ENCODE results near the gene DDX39B.

DDX39B gene

DNA sequence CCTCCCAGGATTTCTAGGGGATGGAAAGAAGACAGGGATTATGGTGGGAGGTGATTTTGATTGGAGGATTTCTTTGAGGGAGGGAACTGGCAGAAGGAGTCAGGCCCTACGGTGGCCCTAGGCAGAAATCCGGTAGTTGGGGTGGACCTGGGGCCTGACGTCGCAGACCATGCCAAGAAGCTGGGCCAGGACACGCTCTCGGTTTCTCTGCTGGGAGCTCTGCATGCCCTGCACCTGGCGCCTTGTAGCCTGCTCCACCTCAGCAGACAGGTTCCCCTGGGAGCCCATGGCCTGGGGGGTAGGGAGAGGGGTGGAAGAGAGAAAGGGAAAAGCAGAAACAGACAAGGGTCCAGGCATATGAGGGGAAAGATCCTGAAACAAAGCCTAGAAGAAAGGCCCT, 3.5 kb upstream of the DDX39B start:
- Histone ChIP-seq H3K36me3 (ENCODE audit: control insufficient read depth, low read length) (peaks cover 38% of the 10 kb centered on the region), H3K9me2 (replicated peaks; ENCODE audit: control insufficient read depth, low read length) (no peaks in the 10 kb centered on the region), H3F3A (ENCODE audit: control insufficient read depth, insufficient read depth) (peaks cover 22% of the 10 kb centered on the region), H3K27ac (ENCODE audit: low read depth, low read length) (no peak overlapping the region), H4K20me1 (ENCODE audit: control insufficient read depth, insufficient read depth, low read depth, low read length) (peaks cover 7% of the 10 kb centered on the region; the same call in 1 of the 2 replicates), H3K4me1 (ENCODE audit: control insufficient read depth, low read length) (peaks cover 62% of the 10 kb centered on the region), H3K4me3 (ENCODE audit: low read length) (no peak overlapping the region), H3K79me2 (ENCODE audit: control insufficient read depth, low read length) (peaks cover 44% of the 10 kb centered on the region), H3K9me3 (ENCODE audit: control insufficient read depth, insufficient read depth, low read length) (no peaks in the 10 kb centered on the region), H3K27me3 (ENCODE audit: control insufficient read depth, low read length) (no peaks in the 10 kb centered on the region), H3K4me2 (ENCODE audit: low read length) (peak overlapping the region; percentile 6; the same call in 1 of the 2 replicates)
- TF ChIP-seq, protein P1, sequence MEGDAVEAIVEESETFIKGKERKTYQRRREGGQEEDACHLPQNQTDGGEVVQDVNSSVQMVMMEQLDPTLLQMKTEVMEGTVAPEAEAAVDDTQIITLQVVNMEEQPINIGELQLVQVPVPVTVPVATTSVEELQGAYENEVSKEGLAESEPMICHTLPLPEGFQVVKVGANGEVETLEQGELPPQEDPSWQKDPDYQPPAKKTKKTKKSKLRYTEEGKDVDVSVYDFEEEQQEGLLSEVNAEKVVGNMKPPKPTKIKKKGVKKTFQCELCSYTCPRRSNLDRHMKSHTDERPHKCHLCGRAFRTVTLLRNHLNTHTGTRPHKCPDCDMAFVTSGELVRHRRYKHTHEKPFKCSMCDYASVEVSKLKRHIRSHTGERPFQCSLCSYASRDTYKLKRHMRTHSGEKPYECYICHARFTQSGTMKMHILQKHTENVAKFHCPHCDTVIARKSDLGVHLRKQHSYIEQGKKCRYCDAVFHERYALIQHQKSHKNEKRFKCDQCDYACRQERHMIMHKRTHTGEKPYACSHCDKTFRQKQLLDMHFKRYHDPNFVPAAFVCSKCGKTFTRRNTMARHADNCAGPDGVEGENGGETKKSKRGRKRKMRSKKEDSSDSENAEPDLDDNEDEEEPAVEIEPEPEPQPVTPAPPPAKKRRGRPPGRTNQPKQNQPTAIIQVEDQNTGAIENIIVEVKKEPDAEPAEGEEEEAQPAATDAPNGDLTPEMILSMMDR (IDR thresholded peaks at IDR 0.05; ENCODE audit: low read depth, low read length, poor library complexity, severe bottlenecking): no peak
- TF ChIP-seq EZH2phosphoT487 (IDR thresholded peaks at IDR 0.05; ENCODE audit: borderline replicate concordance, low read length): no peak

GRCh38 chr6:31544676-31545075, 2.9 kb upstream of the DDX39B start:
- H3F3A ChIP-seq (ENCODE audit: control insufficient read depth, insufficient read depth): peaks cover 22% of the 10 kb centered on the region
- H3K4me3 ChIP-seq (ENCODE audit: low read length): no peak overlapping the region
- no peak overlapping the region for H3K27ac ChIP-seq (ENCODE audit: low read depth, low read length)
- TF ChIP-seq EZH2phosphoT487 (IDR thresholded peaks at IDR 0.05; ENCODE audit: borderline replicate concordance, low read length): no peak
- TF ChIP-seq, protein P1 (IDR thresholded peaks at IDR 0.05; ENCODE audit: low read depth, low read length, poor library complexity, severe bottlenecking): no peak
- H3K9me2 ChIP-seq (replicated peaks; ENCODE audit: control insufficient read depth, low read length): no peaks in the 10 kb centered on the region
- no peaks in the 10 kb centered on the region for H3K27me3 ChIP-seq (ENCODE audit: control insufficient read depth, low read length)
- H3K4me1 ChIP-seq (ENCODE audit: control insufficient read depth, low read length): peaks cover 62% of the 10 kb centered on the region
- peaks cover 13% of the 10 kb centered on the region; the same call in 1 of the 2 replicates for H4K20me1 ChIP-seq (ENCODE audit: control insufficient read depth, insufficient read depth, low read depth, low read length)
- peaks cover 50% of the 10 kb centered on the region for H3K79me2 ChIP-seq (ENCODE audit: control insufficient read depth, low read length)
- peaks cover 43% of the 10 kb centered on the region for H3K36me3 ChIP-seq (ENCODE audit: control insufficient read depth, low read length)
- no peaks in the 10 kb centered on the region for H3K9me3 ChIP-seq (ENCODE audit: control insufficient read depth, insufficient read depth, low read length)
- peak overlapping the region; percentile 6; the same call in 1 of the 2 replicates for H3K4me2 ChIP-seq (ENCODE audit: low read length)

DNA sequence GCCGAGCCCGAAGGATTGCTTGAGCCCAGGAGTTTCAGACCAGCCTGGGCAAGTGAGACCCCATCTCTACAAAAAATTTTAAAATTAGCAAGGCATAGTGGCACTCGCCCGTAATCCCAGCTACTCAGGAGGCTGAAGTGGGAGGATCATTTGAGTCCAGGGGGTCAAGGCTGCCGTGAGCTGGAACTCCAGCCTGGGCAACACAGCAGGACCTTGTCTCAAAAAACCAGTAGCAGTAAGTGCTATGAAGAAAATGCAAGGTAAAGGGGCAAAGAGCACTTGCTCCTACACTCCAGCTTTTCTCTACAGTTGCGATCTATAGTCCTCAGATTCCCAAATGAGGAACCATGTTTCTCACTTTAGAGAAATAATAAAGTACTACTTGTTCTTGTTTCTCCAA, 1.8 kb upstream of the DDX39B start:
- H3K79me2 ChIP-seq (ENCODE audit: control insufficient read depth, low read length): peaks cover 61% of the 10 kb centered on the region

More for the DNA sequence above, 1.8 kb upstream of the DDX39B start:
- Histone ChIP-seq H3K36me3 (ENCODE audit: control insufficient read depth, low read length) (peaks cover 48% of the 10 kb centered on the region), H3K4me1 (ENCODE audit: control insufficient read depth, low read length) (peaks cover 62% of the 10 kb centered on the region), H3K4me2 (ENCODE audit: low read length) (peak overlapping the region; percentile 70; the same call in 1 of the 2 replicates), H3K27me3 (ENCODE audit: control insufficient read depth, low read length) (no peaks in the 10 kb centered on the region), H3K9me3 (ENCODE audit: control insufficient read depth, insufficient read depth, low read length) (no peaks in the 10 kb centered on the region), H3K9me2 (replicated peaks; ENCODE audit: control insufficient read depth, low read length) (no peaks in the 10 kb centered on the region), H3K27ac (ENCODE audit: low read depth, low read length) (no peak overlapping the region), H3K4me3 (ENCODE audit: low read length) (peak overlapping the region; percentile 98; the same call in 1 of the 2 replicates), H4K20me1 (ENCODE audit: control insufficient read depth, insufficient read depth, low read depth, low read length) (peaks cover 24% of the 10 kb centered on the region), H3F3A (ENCODE audit: control insufficient read depth, insufficient read depth) (peaks cover 25% of the 10 kb centered on the region)
- TF ChIP-seq, protein P1 (IDR thresholded peaks at IDR 0.05; ENCODE audit: low read depth, low read length, poor library complexity, severe bottlenecking): no peak
- TF ChIP-seq EZH2phosphoT487 (IDR thresholded peaks at IDR 0.05; ENCODE audit: borderline replicate concordance, low read length): no peak

Data from DOHH2 (cell line).